Mammary epithelial cell (primary cell): ENCODE measurements around the gene TEX28.
A peak's percentile ranks its signal among the peaks of the same experiment; 100 is the strongest.

Experiments
- EZH2 ChIP-seq: IDR thresholded peaks from 2 replicates; pipeline ENCODE4 v1.6.1; 2012; ENCODE audit warnings: low read length, inconsistent platforms, borderline replicate concordance
- TF ChIP-seq, protein P1 (sequence below), 2 donors: IDR thresholded peaks in 1 of 2; conservative IDR thresholded peaks in 1 of 2; 2 replicates each; pipeline ENCODE4 v1.5.1; 2011 to 2012; ENCODE audit warnings: inconsistent platforms in 2 of 2, low read length in 2 of 2, mild to moderate bottlenecking in 2 of 2, control low read depth in 1 of 2, low read depth in 1 of 2; ENCODE audit not compliant: insufficient read depth in 1 of 2; ENCODE audit errors: extremely low read depth in 1 of 2

DNA sequence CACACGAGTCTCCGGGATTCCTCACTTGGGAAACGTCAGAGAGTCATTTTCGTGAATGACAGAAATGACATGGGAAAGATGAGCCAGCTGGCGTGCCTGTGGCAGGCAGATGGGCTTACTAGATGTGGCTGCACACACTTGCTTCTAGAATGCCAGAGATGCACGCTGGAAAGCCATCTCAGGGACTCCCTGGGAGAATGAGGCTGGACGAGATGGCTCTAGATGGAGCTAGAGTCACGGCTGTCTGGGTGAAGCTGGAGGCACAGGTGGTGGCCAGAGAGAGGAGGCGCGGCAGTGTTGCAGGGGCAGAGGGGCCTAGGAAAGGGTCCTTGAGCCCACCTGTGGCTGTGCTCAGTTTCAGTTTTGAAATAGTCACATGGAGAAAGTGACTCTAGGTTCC is 26.7 kb upstream of the TEX28 start:
- TF ChIP-seq, protein P1, sequence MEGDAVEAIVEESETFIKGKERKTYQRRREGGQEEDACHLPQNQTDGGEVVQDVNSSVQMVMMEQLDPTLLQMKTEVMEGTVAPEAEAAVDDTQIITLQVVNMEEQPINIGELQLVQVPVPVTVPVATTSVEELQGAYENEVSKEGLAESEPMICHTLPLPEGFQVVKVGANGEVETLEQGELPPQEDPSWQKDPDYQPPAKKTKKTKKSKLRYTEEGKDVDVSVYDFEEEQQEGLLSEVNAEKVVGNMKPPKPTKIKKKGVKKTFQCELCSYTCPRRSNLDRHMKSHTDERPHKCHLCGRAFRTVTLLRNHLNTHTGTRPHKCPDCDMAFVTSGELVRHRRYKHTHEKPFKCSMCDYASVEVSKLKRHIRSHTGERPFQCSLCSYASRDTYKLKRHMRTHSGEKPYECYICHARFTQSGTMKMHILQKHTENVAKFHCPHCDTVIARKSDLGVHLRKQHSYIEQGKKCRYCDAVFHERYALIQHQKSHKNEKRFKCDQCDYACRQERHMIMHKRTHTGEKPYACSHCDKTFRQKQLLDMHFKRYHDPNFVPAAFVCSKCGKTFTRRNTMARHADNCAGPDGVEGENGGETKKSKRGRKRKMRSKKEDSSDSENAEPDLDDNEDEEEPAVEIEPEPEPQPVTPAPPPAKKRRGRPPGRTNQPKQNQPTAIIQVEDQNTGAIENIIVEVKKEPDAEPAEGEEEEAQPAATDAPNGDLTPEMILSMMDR (conservative IDR thresholded peaks at IDR 0.05 in 1 of 2, IDR thresholded peaks at IDR 0.05 in 1 of 2; ENCODE audit: extremely low read depth in 1 of 2, insufficient read depth in 1 of 2, low read depth in 1 of 2, low read length in 2 of 2), result peak in 1 of 2 donors; percentile 39
- TF ChIP-seq EZH2, result no peak
